Neutrophil (primary cell): ENCODE data around the gene TMEM182.

Experiments used
- H3K27ac ChIP-seq: fragments of 200-600 bp; sonication (generic); 2 replicates; pipeline ENCODE4 v1.5.1; 2016; ENCODE audit warnings: mild to moderate bottlenecking, moderate library complexity
- H3K27me3 ChIP-seq: fragments of 200-600 bp; sonication (generic); 2 replicates; pipeline ENCODE4 v1.6.0; 2016; ENCODE audit warnings: mild to moderate bottlenecking
- H3K36me3 ChIP-seq: fragments of 200-600 bp; sonication (generic); 2 replicates; pipeline ENCODE4 v1.5.1; 2017
- H3K4me1 ChIP-seq, 2 experiments: fragments of 200-600 bp in 1 of 2; sonication (generic) in 1 of 2; 1 replicate in 1 of 2; 2 replicates in 1 of 2; pipeline versions ENCODE4 v1.5.1 to v1.6.1; 2013 to 2016; ENCODE audit warnings: low read depth in 1 of 2, low read length in 1 of 2, mild to moderate bottlenecking in 1 of 2, moderate library complexity in 1 of 2; ENCODE audit not compliant: control insufficient read depth in 1 of 2, insufficient read depth in 1 of 2
- H3K4me3 ChIP-seq, 2 experiments: fragments of 200-600 bp in 1 of 2; sonication (generic) in 1 of 2; 1 replicate in 1 of 2; 2 replicates in 1 of 2; pipeline ENCODE4 v1.5.1; 2013 to 2016; ENCODE audit warnings: low read depth in 1 of 2, low read length in 1 of 2, mild to moderate bottlenecking in 1 of 2, moderate library complexity in 1 of 2
- H3K9me3 ChIP-seq: fragments of 200-600 bp; sonication (generic); 2 replicates; pipeline ENCODE4 v1.5.1; 2016
- CTCF ChIP-seq: fragments of 200-600 bp; sonication (generic); IDR thresholded peaks from 2 replicates; pipeline ENCODE4 v1.5.1; 2016; ENCODE audit warnings: antibody characterized with exemption

Gene TMEM182

DNA sequence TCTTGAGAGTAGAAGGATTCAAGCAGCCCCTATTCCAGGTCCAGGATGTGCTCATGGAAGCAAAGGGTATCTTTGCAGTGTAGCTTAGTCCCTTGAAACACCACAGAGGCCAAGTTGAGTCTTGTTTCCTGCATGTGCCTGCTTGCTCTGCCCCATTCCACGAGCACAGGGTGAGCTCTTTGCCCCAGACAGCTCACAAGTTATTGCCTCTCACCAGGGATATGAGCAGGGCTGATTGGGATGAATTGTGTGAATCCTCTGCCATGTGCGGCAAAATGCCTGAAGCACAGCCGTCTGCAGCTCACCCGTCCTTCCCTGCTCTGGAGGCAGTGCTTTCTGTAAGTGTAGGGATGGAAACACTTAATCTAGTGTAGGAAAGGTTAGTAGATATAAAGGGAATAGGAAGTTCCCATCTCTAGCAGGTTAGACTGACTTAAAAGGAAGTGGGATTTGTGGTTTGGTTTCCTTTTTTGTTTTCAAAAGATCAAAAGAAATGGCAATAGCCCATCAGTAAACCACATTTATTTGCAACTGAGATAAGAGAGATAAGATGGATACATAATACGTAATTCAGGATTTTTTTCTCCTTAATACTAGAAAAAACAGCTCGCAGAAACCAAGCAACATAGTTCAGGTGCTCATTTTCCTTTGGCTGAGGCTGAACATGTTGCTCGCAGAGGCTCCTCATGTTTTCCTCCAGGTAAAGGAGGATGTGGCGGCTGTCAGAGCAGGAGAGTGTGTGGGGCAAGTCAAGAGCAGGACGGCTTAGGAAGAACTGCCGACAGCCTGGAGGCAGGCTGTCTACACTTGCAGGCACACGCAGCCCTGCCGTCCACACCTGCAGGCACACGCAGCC is 41.4 kb downstream of the TMEM182 start:
- no peak for TF ChIP-seq CTCF
- no peaks in the 10 kb centered on the region for H3K36me3 ChIP-seq
- H3K27me3 ChIP-seq, result no peaks in the 10 kb centered on the region
- H3K4me1 ChIP-seq, result peaks cover 31 to 39% of the 10 kb centered on the region in 2 experiments
- H3K4me3 ChIP-seq, result no peak overlapping the region
- peak overlapping the region; percentile 46 for H3K27ac ChIP-seq
- H3K9me3 ChIP-seq, result peaks cover 12% of the 10 kb centered on the region

GRCh38 chr2:102803897-102804217 is 42.0 kb downstream of the TMEM182 start:
- H3K27me3 ChIP-seq, result no peaks in the 10 kb centered on the region
- peaks cover 12% of the 10 kb centered on the region for H3K9me3 ChIP-seq
- no peaks in the 10 kb centered on the region for H3K36me3 ChIP-seq
- no peak for TF ChIP-seq CTCF
- peak overlapping the region; percentile 46 for H3K27ac ChIP-seq
- no peak overlapping the region for H3K4me3 ChIP-seq
- peaks cover 31 to 39% of the 10 kb centered on the region in 2 experiments for H3K4me1 ChIP-seq

DNA sequence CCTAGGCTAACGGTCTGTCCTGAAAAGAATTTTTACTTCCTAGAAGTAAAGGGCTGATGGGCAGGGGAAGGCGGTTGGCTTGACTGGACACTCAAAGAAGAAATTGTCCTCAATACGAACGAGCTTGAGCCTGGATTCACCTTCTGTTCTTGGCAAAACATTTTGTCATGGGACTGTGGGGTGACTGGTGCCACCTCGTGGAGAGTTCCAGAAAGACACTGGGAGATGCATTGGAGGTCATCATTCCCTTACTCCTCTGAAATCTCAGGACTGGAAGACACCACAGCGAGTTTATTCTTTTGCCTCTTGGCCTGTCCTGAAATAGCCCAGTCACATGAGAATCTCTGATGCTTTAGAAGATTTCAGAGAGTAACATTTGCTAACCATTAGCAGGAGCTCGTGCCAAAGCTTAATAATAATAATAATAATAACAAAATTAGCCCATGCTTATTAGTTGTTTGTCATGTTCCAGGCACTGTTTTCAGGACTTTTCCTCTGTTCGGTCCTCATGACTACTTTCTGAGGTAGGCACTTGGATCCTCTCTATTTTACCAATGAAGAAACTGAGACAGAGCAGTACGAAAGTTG is 44.5 kb downstream of the TMEM182 start:
- H3K4me3 ChIP-seq, result no peak overlapping the region
- no peaks in the 10 kb centered on the region for H3K36me3 ChIP-seq
- no peaks in the 10 kb centered on the region for H3K27me3 ChIP-seq
- H3K27ac ChIP-seq, result no peak overlapping the region
- H3K4me1 ChIP-seq, result peaks cover 31 to 39% of the 10 kb centered on the region in 2 experiments
- peak; percentile 60 for TF ChIP-seq CTCF
- peaks cover 8% of the 10 kb centered on the region for H3K9me3 ChIP-seq

DNA sequence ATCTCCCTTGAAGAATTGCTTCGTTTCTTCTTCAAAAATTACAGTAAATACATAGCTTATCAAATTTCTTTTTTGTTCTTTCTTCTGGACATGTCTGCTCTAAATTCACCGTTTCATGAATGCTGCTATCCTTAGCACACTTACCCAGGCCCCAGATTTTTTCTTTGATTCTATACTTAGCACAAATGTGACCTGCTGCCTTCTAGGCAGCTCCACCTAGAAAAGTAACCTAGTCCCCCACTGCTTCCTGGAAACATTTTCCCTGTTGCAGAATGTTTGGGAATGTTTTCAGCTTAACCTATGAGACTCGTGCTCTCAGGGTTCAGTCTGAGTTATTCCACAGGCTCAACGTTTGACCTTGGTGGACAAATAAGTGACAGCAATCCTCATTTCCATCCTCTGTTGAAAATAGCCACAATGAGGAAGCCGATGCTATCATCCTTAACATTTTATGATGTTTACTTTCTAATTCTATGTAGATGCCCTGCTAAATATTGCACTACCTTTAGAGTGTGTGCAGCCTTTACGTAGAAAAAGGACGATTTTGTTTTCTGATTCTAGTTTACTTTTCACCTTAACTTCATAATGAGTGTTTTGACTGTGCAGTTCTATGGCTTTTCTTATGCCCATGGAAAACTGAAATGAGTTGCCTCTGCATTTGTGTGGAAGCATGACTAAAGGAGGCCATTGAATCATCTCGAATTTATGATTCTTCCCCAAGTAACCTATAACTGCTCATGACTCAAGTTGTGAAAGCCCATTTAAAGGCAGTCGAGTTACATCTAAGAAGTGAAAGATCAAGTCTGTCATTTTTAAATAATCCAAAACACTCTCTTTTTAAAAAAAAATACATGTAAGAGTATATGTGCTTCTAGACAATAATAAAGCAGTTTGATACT is 47.7 kb downstream of the TMEM182 start:
- H3K4me1 ChIP-seq, result peaks cover 12 to 19% of the 10 kb centered on the region in 2 experiments
- H3K9me3 ChIP-seq, result no peaks in the 10 kb centered on the region
- H3K36me3 ChIP-seq, result no peaks in the 10 kb centered on the region
- no peak overlapping the region for H3K4me3 ChIP-seq
- TF ChIP-seq CTCF, result no peak
- no peak overlapping the region for H3K27ac ChIP-seq
- no peaks in the 10 kb centered on the region for H3K27me3 ChIP-seq

DNA sequence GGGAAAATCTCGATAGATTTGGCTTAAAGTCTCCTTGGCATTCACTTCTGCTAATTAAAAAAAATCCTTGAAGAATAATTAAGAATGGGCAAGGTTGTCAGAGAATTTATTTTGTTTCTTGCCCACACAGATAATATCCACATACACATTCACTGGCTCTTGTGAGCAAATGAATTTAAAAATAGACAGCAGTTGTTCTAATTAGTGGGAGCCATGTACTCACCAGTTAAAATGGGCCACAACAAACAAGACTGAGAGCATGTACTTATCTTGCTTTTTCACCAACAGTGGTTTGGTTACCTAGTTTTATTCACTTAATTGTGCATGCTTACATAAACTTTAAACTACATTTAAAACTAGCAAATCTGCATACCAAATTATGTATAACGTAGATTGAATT is 53.5 kb downstream of the TMEM182 start:
- no peaks in the 10 kb centered on the region for H3K27me3 ChIP-seq
- no peak overlapping the region for H3K4me3 ChIP-seq
- H3K4me1 ChIP-seq, result no peaks in the 10 kb centered on the region
- no peak overlapping the region for H3K27ac ChIP-seq
- H3K36me3 ChIP-seq, result no peaks in the 10 kb centered on the region
- H3K9me3 ChIP-seq, result no peaks in the 10 kb centered on the region
- TF ChIP-seq CTCF, result no peak
